ENCODE results near the gene GALNT2. TPM values are rescaled to one million over a fixed set of nuclear protein-coding genes. Genes with fewer than 3 reads are reported as not detected.

GALNT2 gene
- total and polyA plus RNA-seq, 2 experiments from 2014 or later = 17.8 to 48.3 TPM

- TF ChIP-seq REST (IDR thresholded peaks at IDR 0.05; ENCODE audit: unreplicated experiment) (no peak), NANOG (IDR thresholded peaks at IDR 0.05; ENCODE audit: borderline replicate concordance) (no peak), ZNF331 (CRISPR knock-in tag; IDR thresholded peaks at IDR 0.05; ENCODE audit: low read depth) (no peak), EZH2 (IDR thresholded peaks at IDR 0.05; ENCODE audit: low read depth, unreplicated experiment) (no peak), EZH2phosphoT487 (IDR thresholded peaks at IDR 0.05; ENCODE audit: unreplicated experiment) (no peak)
Observed at GRCh38 chr1:230082211-230082610, 15.2 kb downstream of the GALNT2 start (continued).

- DNase-seq (ENCODE audit: low spot score) = no peak
- Histone ChIP-seq H3K79me2 (replicated peaks; ENCODE audit: insufficient read depth) (peaks cover 100% of the 10 kb centered on the region), H3K4me3 (no peak overlapping the region), H3K4me1 (ENCODE audit: insufficient read depth) (peaks cover 22% of the 10 kb centered on the region), H3K4me2 (no peak overlapping the region), H3K9me2 (ENCODE audit: insufficient read depth) (no peaks in the 10 kb centered on the region), H2AFZ (no peak overlapping the region), H4K20me1 (replicated peaks; ENCODE audit: insufficient read depth) (peaks cover 25% of the 10 kb centered on the region), H3K27me3 (ENCODE audit: insufficient read depth) (no peaks in the 10 kb centered on the region), H3K36me3 (ENCODE audit: insufficient read depth) (no peaks in the 10 kb centered on the region), H3K27ac (ENCODE audit: low read depth) (no peak overlapping the region), H3F3A (replicated peaks; ENCODE audit: low read depth) (peaks cover 8% of the 10 kb centered on the region)
- peaks cover 18% of the 10 kb centered on the region for H3K9me3 Mint-ChIP-seq
- no peak for ATAC-seq
- peaks cover 21% of the 10 kb centered on the region for H3K36me3 Mint-ChIP-seq (ENCODE audit: low read depth)
- no peak overlapping the region for H3K4me3 Mint-ChIP-seq
- TF ChIP-seq ETS1 (IDR thresholded peaks at IDR 0.05) (no peak), EZH2phosphoT487 (IDR thresholded peaks at IDR 0.05; ENCODE audit: unreplicated experiment) (no peak), CTCF (conservative IDR thresholded peaks at IDR 0.05; ENCODE audit: low read depth in 2 of 2) (no peak), ZNF114 (CRISPR knock-in tag; IDR thresholded peaks at IDR 0.05) (no peak), JUNB (IDR thresholded peaks at IDR 0.05; ENCODE audit: unreplicated experiment) (no peak), EZH2 (IDR thresholded peaks at IDR 0.05; ENCODE audit: low read depth, unreplicated experiment) (no peak), STAT1 (IDR thresholded peaks at IDR 0.05; ENCODE audit: unreplicated experiment) (no peak), NANOG (IDR thresholded peaks at IDR 0.05; ENCODE audit: borderline replicate concordance) (no peak), ZNF331 (CRISPR knock-in tag; IDR thresholded peaks at IDR 0.05; ENCODE audit: low read depth) (no peak), ZNF462 (CRISPR knock-in tag; IDR thresholded peaks at IDR 0.05) (no peak)
- peaks cover 45% of the 10 kb centered on the region for H3K4me1 Mint-ChIP-seq
- no peak overlapping the region for H3K27ac Mint-ChIP-seq
- H3K27me3 Mint-ChIP-seq (ENCODE audit: insufficient read depth, low read depth, poor library complexity) = peaks cover 6% of the 10 kb centered on the region
Observed at GRCh38 chr1:230083053-230083452, 16.0 kb downstream of the GALNT2 start.

All from GM23338 (cell line).